IMR-90 (cell line): Measurements from ENCODE around the gene KCTD10.

ENCODE experiments used
- BHLHE40 ChIP-seq: fragments of 150-350 bp; IDR thresholded peaks from 2 replicates; pipeline ENCODE4 v1.6.1; 2016; ENCODE audit warnings: mild to moderate bottlenecking, low read depth, low read length
- NFE2L2 ChIP-seq: fragments of 150-350 bp; IDR thresholded peaks from 2 replicates; pipeline ENCODE4 v1.6.1; 2016; ENCODE audit warnings: low read depth, mild to moderate bottlenecking, low read length
- POLR2A ChIP-seq: IDR thresholded peaks from 2 replicates; pipeline ENCODE4 v1.6.1; 2012; ENCODE audit warnings: mild to moderate bottlenecking, low read depth, low read length
- TF ChIP-seq, protein P1 (sequence below): conservative IDR thresholded peaks from 2 replicates; pipeline ENCODE4 v1.5.1; 2012; ENCODE audit warnings: mild to moderate bottlenecking, low read depth, low read length, improper control_type of control experiment

DNA sequence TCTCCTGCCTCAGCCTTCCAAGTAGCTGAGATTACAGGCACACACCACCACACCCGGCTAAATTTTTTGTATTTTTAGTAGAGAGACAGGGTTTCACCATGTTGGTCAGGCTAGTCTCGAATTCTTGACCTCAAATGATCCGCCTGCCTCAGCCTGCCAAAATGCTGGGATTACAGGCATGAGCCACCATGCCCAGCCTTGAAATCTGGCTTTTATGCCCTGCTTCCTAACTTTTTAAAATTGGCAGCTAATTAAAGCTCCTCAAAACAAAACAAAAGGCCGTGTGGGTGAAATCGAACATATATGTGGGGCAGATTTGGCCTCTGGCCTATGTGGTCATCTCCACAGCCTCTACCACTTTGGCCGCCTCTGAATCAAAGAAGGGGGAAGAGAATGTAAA lies 37.9 kb downstream of the KCTD10 start:
- TF ChIP-seq BHLHE40 (no peak), NFE2L2 (no peak), POLR2A (no peak)
- TF ChIP-seq, protein P1, sequence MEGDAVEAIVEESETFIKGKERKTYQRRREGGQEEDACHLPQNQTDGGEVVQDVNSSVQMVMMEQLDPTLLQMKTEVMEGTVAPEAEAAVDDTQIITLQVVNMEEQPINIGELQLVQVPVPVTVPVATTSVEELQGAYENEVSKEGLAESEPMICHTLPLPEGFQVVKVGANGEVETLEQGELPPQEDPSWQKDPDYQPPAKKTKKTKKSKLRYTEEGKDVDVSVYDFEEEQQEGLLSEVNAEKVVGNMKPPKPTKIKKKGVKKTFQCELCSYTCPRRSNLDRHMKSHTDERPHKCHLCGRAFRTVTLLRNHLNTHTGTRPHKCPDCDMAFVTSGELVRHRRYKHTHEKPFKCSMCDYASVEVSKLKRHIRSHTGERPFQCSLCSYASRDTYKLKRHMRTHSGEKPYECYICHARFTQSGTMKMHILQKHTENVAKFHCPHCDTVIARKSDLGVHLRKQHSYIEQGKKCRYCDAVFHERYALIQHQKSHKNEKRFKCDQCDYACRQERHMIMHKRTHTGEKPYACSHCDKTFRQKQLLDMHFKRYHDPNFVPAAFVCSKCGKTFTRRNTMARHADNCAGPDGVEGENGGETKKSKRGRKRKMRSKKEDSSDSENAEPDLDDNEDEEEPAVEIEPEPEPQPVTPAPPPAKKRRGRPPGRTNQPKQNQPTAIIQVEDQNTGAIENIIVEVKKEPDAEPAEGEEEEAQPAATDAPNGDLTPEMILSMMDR: no peak
